Measurements from ENCODE around the gene CEACAM5.
A peak's percentile ranks its signal among the peaks of the same experiment; 100 is the strongest.
"Not testable (repeated sequence)": the region's sequence is repeated elsewhere in the genome, so short reads cannot be mapped to it uniquely, and the experiment has no call there.

CEACAM5 gene

DNA sequence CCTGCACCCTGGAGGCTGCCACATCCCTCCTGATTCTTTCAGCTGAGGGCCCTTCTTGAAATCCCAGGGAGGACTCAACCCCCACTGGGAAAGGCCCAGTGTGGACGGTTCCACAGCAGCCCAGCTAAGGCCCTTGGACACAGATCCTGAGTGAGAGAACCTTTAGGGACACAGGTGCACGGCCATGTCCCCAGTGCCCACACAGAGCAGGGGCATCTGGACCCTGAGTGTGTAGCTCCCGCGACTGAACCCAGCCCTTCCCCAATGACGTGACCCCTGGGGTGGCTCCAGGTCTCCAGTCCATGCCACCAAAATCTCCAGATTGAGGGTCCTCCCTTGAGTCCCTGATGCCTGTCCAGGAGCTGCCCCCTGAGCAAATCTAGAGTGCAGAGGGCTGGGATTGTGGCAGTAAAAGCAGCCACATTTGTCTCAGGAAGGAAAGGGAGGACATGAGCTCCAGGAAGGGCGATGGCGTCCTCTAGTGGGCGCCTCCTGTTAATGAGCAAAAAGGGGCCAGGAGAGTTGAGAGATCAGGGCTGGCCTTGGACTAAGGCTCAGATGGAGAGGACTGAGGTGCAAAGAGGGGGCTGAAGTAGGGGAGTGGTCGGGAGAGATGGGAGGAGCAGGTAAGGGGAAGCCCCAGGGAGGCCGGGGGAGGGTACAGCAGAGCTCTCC lies 6.9 kb upstream of the CEACAM5 start:
- DNase-seq: peak in 1 of 2 experiments; percentile 64

GRCh38 chr19:41702171-41702651 lies 6.2 kb upstream of the CEACAM5 start:
- DNase-seq: no peak

GRCh38 chr19:41703602-41704293 lies 4.7 kb upstream of the CEACAM5 start:
- DNase-seq: no peak

DNA sequence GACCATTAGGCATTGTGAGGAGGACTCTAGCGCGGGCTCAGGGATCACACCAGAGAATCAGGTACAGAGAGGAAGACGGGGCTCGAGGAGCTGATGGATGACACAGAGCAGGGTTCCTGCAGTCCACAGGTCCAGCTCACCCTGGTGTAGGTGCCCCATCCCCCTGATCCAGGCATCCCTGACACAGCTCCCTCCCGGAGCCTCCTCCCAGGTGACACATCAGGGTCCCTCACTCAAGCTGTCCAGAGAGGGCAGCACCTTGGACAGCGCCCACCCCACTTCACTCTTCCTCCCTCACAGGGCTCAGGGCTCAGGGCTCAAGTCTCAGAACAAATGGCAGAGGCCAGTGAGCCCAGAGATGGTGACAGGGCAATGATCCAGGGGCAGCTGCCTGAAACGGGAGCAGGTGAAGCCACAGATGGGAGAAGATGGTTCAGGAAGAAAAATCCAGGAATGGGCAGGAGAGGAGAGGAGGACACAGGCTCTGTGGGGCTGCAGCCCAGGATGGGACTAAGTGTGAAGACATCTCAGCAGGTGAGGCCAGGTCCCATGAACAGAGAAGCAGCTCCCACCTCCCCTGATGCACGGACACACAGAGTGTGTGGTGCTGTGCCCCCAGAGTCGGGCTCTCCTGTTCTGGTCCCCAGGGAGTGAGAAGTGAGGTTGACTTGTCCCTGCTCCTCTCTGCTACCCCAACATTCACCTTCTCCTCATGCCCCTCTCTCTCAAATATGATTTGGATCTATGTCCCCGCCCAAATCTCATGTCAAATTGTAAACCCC lies 2.8 kb upstream of the CEACAM5 start:
- no peak for DNase-seq

DNA sequence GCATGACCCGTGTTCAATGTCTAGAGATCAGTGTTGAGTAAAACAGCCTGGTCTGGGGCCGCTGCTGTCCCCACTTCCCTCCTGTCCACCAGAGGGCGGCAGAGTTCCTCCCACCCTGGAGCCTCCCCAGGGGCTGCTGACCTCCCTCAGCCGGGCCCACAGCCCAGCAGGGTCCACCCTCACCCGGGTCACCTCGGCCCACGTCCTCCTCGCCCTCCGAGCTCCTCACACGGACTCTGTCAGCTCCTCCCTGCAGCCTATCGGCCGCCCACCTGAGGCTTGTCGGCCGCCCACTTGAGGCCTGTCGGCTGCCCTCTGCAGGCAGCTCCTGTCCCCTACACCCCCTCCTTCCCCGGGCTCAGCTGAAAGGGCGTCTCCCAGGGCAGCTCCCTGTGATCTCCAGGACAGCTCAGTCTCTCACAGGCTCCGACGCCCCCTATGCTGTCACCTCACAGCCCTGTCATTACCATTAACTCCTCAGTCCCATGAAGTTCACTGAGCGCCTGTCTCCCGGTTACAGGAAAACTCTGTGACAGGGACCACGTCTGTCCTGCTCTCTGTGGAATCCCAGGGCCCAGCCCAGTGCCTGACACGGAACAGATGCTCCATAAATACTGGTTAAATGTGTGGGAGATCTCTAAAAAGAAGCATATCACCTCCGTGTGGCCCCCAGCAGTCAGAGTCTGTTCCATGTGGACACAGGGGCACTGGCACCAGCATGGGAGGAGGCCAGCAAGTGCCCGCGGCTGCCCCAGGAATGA lies 1.5 kb upstream of the CEACAM5 start:
- peak; percentile 79 to 88 for DNase-seq

DNA sequence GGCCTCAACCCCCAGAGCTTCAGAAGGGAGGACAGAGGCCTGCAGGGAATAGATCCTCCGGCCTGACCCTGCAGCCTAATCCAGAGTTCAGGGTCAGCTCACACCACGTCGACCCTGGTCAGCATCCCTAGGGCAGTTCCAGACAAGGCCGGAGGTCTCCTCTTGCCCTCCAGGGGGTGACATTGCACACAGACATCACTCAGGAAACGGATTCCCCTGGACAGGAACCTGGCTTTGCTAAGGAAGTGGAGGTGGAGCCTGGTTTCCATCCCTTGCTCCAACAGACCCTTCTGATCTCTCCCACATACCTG lies 969 bp upstream of the CEACAM5 start:
- peak; percentile 45 to 73 for DNase-seq

DNA sequence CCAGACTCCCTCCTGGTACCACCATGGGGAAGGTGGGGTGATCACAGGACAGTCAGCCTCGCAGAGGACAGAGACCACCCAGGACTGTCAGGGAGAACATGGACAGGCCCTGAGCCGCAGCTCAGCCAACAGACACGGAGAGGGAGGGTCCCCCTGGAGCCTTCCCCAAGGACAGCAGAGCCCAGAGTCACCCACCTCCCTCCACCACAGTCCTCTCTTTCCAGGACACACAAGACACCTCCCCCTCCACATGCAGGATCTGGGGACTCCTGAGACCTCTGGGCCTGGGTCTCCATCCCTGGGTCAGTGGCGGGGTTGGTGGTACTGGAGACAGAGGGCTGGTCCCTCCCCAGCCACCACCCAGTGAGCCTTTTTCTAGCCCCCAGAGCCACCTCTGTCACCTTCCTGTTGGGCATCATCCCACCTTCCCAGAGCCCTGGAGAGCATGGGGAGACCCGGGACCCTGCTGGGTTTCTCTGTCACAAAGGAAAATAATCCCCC lies 505 bp upstream of the CEACAM5 start:
- DNase-seq: no peak

GRCh38 chr19:41709516-41709915 lies 1.1 kb downstream of the CEACAM5 start:
- DNase-seq: not testable (repeated sequence)

GRCh38 chr19:41709951-41710645 lies 1.7 kb downstream of the CEACAM5 start:
- DNase-seq: no peak

DNA sequence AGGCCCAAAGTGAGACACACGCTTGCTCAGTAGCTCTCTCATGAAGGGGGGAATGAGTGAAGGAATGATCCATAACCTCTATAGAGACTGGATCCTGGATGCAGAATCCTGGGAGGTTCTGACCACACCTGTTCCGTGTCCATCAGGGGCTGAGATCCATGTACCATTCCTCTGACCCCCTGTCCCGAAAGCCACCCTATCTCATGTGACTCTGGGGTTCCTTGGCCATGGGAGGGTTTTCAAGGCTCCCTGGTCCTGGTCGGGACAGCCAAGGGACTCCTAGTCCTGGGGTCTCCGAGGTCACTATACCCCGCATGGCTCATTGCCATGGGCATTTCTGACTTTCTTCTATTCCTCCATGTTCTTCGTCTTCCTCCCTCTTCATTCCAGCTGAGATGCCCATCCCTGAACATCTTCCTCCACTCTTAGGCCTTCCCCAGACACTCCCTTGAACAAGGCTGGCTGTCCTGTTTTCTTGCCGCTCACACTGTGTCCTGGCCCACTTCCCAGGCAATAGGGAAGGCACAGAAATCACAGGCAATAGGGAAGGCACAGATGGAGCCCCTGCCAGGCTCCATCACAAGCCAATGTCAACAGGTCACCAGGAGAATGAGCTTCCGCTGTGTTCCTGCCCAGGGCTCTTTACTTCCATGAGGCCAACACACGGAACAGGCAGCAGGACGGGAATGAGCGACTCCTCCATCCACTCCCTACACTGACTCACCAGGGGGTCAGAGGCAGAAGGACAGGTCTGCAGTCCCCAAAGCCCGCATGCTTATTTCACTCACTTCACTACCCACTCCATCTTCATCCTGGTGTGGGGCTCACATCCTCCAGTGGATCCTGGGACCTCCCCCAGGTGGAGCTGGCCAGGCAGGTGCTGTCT lies 3.2 kb downstream of the CEACAM5 start:
- no peak for DNase-seq

- no peak for DNase-seq
Measured at GRCh38 chr19:41714598-41714997, 6.2 kb downstream of the CEACAM5 start.

DNA sequence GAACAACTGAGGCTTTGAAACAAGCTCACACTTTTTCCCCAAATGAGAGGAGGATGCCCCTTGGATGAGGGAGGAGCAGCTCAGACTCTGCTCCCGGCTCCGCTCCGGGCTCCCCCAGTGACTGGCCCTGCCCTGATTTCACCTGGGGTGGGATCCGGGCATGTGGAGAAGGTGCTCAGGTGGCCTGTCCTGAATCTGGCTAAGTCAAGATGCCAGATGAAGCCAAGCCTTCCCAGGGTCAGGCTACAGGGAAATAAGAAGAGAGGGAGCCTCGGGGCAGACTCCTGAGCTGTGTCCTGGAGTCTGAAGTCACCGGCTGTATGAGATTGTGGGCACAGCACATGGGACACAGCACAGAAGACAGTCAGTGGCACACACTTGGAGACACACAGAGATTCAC lies 10.3 kb downstream of the CEACAM5 start:
- DNase-seq: no peak

DNA sequence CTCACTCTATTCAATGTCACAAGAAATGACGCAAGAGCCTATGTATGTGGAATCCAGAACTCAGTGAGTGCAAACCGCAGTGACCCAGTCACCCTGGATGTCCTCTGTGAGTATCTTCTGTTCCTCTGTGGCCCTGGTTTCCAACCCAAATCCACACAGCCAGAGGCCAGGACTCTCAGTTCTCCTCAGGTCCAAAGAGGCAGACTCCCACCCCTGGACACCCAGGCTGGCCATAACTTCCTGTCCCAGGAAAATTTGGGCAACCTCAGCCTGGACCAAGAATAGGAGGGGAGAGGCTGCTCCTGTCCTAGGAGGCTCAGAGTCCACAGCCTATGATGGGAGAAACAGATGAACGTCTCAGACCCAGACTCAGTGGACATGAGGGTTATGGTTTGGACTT lies 11.7 kb downstream of the CEACAM5 start:
- DNase-seq: no peak

- DNase-seq: no peak
Measured at GRCh38 chr19:41726493-41726892, 18.1 kb downstream of the CEACAM5 start.

- no peak for DNase-seq
Measured at GRCh38 chr19:41734156-41734555, 25.7 kb downstream of the CEACAM5 start.

GRCh38 chr19:41734585-41734984 lies 26.2 kb downstream of the CEACAM5 start:
- peak; percentile 85 to 91 for DNase-seq

GRCh38 chr19:41735071-41735600 lies 26.7 kb downstream of the CEACAM5 start:
- no peak for DNase-seq

DNA sequence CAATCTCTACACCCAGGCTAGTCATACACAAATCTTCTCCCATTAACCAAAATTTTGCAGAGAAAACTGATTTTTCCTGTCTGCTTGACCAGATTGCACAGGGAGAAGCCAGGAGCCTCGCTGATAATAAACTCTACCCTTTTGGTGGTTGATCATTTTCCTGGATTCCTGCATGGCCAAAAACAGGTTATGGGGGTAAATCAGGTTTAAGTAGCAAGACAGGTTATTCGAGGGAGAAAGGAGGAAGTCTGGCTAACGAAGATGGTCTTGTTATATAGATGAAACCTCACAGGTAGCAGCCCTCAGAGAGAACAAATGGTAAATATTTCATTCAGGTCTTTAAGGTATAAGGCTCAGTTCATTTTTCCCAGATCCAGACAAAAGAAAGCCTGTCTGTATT lies 30.9 kb downstream of the CEACAM5 start:
- DNase-seq: no peak

DNA sequence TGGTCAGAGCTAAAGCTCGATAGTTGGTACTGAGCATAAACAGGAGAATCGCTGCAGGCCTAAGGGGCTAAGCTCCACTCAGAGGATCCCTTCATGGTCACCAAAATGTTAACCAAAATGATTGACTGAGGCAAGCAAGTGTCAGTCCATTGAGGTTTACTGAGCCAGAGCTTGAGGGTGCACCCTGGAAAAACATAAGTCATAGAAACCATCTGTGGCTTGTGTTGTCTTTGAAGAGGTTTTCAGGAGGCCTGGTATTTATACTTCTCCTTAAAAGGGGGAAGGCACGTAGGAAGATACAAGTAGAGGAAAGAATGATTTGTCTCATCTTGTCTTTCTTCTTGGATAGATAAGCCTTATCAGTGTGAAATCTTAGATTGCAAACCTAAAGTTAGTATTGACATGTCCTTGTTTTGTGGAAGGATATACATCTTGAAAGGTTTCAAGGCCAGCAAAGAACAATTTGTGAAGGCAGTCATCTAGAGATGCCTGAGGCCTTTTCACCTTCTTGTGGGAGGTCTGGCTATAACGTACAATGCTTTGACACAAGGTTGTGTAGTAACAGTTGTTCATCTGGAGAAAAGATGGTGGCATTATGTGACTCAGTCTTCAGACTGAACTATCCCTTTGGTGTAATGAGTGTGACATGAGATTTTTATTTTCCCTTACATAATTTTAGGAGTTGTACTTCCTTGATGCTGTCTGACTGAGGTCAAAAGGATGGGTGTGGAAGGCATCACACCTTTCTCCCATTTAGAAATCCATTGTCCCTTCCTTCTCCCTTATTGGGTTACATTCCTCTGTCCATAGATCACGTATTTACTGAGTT lies 32.2 kb downstream of the CEACAM5 start:
- no peak for DNase-seq

GRCh38 chr19:41741244-41741554 lies 32.8 kb downstream of the CEACAM5 start:
- DNase-seq: no peak
